H9 (cell line): ENCODE measurements around the gene PRUNE2. TPM values are rescaled to one million over a fixed set of nuclear protein-coding genes. Genes with fewer than 3 reads are reported as not detected.

Source experiments
- DNase-seq: peaks from one replicate; pipeline ENCODE4 v3.0.0-alpha.2; 2017
- H2AFZ ChIP-seq: one replicate; pipeline ENCODE4 v1.6.1; 2013; ENCODE audit warnings: mild to moderate bottlenecking, low read length, control low read depth, moderate library complexity
- H2AK5ac ChIP-seq: 2 replicates; pipeline ENCODE4 v1.6.1; 2013; ENCODE audit warnings: low read length, control low read depth, mixed read lengths; ENCODE audit not compliant: insufficient read length
- H2BK120ac ChIP-seq: one replicate; pipeline ENCODE4 v1.6.1; 2013; ENCODE audit warnings: low read depth, mild to moderate bottlenecking, low read length, control low read depth, inconsistent platforms; ENCODE audit not compliant: poor library complexity, severe bottlenecking
- H2BK12ac ChIP-seq: 2 replicates; pipeline ENCODE4 v1.6.1; 2013; ENCODE audit warnings: low read length, control low read depth, mixed read lengths, low read depth; ENCODE audit not compliant: insufficient read length
- H2BK15ac ChIP-seq: 2 replicates; pipeline ENCODE4 v1.6.1; 2013; ENCODE audit warnings: low read depth, low read length, control low read depth
- H2BK20ac ChIP-seq: one replicate; pipeline ENCODE4 v1.6.1; 2013; ENCODE audit warnings: low read depth, mild to moderate bottlenecking, low read length, control low read depth, inconsistent platforms; ENCODE audit not compliant: poor library complexity, severe bottlenecking
- H2BK5ac ChIP-seq: 2 replicates; pipeline ENCODE4 v1.6.1; 2013; ENCODE audit warnings: low read length, control low read depth, mixed read lengths; ENCODE audit not compliant: insufficient read length
- H3K14ac ChIP-seq: 2 replicates; pipeline ENCODE4 v1.6.1; 2013; ENCODE audit warnings: low read length, control low read depth; ENCODE audit not compliant: insufficient read depth
- H3K18ac ChIP-seq: 2 replicates; pipeline ENCODE4 v1.6.1; 2013; ENCODE audit warnings: low read depth, mild to moderate bottlenecking, mixed read lengths, low read length, control low read depth; ENCODE audit not compliant: insufficient read length
- H3K23ac ChIP-seq: 2 replicates; pipeline ENCODE4 v1.6.1; 2013; ENCODE audit warnings: low read length, control low read depth, mixed read lengths, low read depth; ENCODE audit not compliant: insufficient read length
- H3K23me2 ChIP-seq: 2 replicates; pipeline ENCODE4 v1.6.1; 2013; ENCODE audit warnings: low read depth, mild to moderate bottlenecking, mixed read lengths, low read length, control low read depth; ENCODE audit not compliant: insufficient read length, poor library complexity, severe bottlenecking
- H3K27ac ChIP-seq: 2 replicates; pipeline ENCODE4 v1.5.1; 2013; ENCODE audit warnings: low read length, control low read depth, mixed read lengths, low read depth; ENCODE audit not compliant: insufficient read length
- H3K27me3 ChIP-seq: 2 replicates; pipeline ENCODE4 v1.6.1; 2013; ENCODE audit warnings: low read length, control low read depth, inconsistent platforms; ENCODE audit not compliant: insufficient read depth
- H3K4ac ChIP-seq: 2 replicates; pipeline ENCODE4 v1.6.1; 2013; ENCODE audit warnings: low read depth, mild to moderate bottlenecking, control low read depth, inconsistent platforms, low read length, moderate library complexity
- H3K4me1 ChIP-seq: 2 replicates; pipeline ENCODE4 v1.6.1; 2013; ENCODE audit warnings: low read length, control low read depth, inconsistent platforms; ENCODE audit not compliant: insufficient read depth
- H3K4me2 ChIP-seq: 2 replicates; pipeline ENCODE4 v1.6.1; 2013; ENCODE audit warnings: low read length, control low read depth, mixed read lengths; ENCODE audit not compliant: insufficient read length, insufficient read depth
- H3K56ac ChIP-seq: 2 replicates; pipeline ENCODE4 v1.6.1; 2013; ENCODE audit warnings: low read depth, mild to moderate bottlenecking, mixed read lengths, low read length, control low read depth; ENCODE audit not compliant: insufficient read length
- H3K79me1 ChIP-seq: 2 replicates; pipeline ENCODE4 v1.6.1; 2013; ENCODE audit warnings: low read depth, mild to moderate bottlenecking, moderate library complexity, low read length, control low read depth, inconsistent platforms; ENCODE audit not compliant: insufficient read depth, poor library complexity, severe bottlenecking
- H3K79me2 ChIP-seq: 2 replicates; pipeline ENCODE4 v1.6.1; 2013; ENCODE audit warnings: low read length, control low read depth, inconsistent platforms; ENCODE audit not compliant: insufficient read depth
- H3K9ac ChIP-seq: 2 replicates; pipeline ENCODE4 v1.6.1; 2013; ENCODE audit warnings: low read length, control low read depth, mixed read lengths; ENCODE audit not compliant: insufficient read length; ENCODE audit errors: extremely low read depth
- H3K9me3 ChIP-seq: one replicate; pipeline ENCODE4 v1.6.1; 2013; ENCODE audit warnings: low read depth, low read length, inconsistent platforms; ENCODE audit not compliant: control insufficient read depth
- H3T11ph ChIP-seq: one replicate; pipeline ENCODE4 v1.6.1; 2013; ENCODE audit warnings: mild to moderate bottlenecking, low read length, control low read depth, inconsistent platforms
- H4K20me1 ChIP-seq: one replicate; pipeline ENCODE4 v1.6.1; 2013; ENCODE audit not compliant: control insufficient read depth, insufficient read length, insufficient read depth
- H4K5ac ChIP-seq: 2 replicates; pipeline ENCODE4 v1.6.1; 2013; ENCODE audit warnings: low read depth, mild to moderate bottlenecking, mixed read lengths, low read length, control low read depth; ENCODE audit not compliant: insufficient read length
- H4K8ac ChIP-seq: replicated peaks from 2 replicates; pipeline ENCODE4 v1.6.1; 2013; ENCODE audit warnings: low read length, control low read depth, mixed read lengths, low read depth; ENCODE audit not compliant: insufficient read length
- H4K91ac ChIP-seq: 2 replicates; pipeline ENCODE4 v1.6.1; 2013; ENCODE audit warnings: low read depth, mild to moderate bottlenecking, moderate library complexity, mixed read lengths, low read length, control low read depth; ENCODE audit not compliant: insufficient read length
- H3K27ac Mint-ChIP-seq, 3 experiments: 2 replicates in 2 of 3; 3 replicates in 1 of 3; pipeline ENCODE4 v1.8.0; 2020 to 2021; ENCODE audit warnings: mixed read lengths in 3 of 3, mild to moderate bottlenecking in 1 of 3, moderate library complexity in 1 of 3
- H3K27me3 Mint-ChIP-seq: 2 replicates; pipeline ENCODE4 v1.8.0; 2021; ENCODE audit warnings: low read depth, mild to moderate bottlenecking, moderate library complexity, mixed read lengths
- H3K36me3 Mint-ChIP-seq, 3 experiments: 2 replicates in 2 of 3; 3 replicates in 1 of 3; pipeline ENCODE4 v1.8.0; 2020 to 2021; ENCODE audit warnings: low read depth in 3 of 3, mixed read lengths in 3 of 3; ENCODE audit not compliant: insufficient read depth in 1 of 3
- H3K4me1 Mint-ChIP-seq, 2 experiments: 2 replicates each; pipeline ENCODE4 v1.8.0; 2020; ENCODE audit warnings: mixed read lengths in 2 of 2
- H3K4me3 Mint-ChIP-seq, 2 experiments: 2 replicates in 1 of 2; 3 replicates in 1 of 2; pipeline ENCODE4 v1.8.0; 2020 to 2021; ENCODE audit warnings: mild to moderate bottlenecking in 2 of 2, mixed read lengths in 2 of 2, moderate library complexity in 1 of 2
- H3K9me3 Mint-ChIP-seq, 2 experiments: 2 replicates in 1 of 2; 3 replicates in 1 of 2; pipeline ENCODE4 v1.8.0; 2020; ENCODE audit warnings: mild to moderate bottlenecking in 2 of 2, mixed read lengths in 2 of 2, moderate library complexity in 1 of 2
- WGBS: extraction: QIAGEN DNeasy Blood & Tissue Kit; methylation state at CpG from one replicate; pipeline ENCODE4 v1.1.7; 2013; ENCODE audit warnings: missing lambda C conversion rate, low lambda C conversion rate, mixed read lengths; ENCODE audit not compliant: insufficient read length; ENCODE audit errors: extremely low coverage; 5-methylcytosine and 5-hydroxymethylcytosine counted together
- total RNA-seq: library from RNA; stranded (reverse); gene quantifications from 2 replicates; pipeline ENCODE4 v1.2.1, GENCODE V29; 2021
- TF ChIP-seq, protein P1 (sequence below): fragments of 200-600 bp; sonication (generic); conservative IDR thresholded peaks from 3 replicates; pipeline ENCODE4 v1.8.0; 2021; ENCODE audit warnings: antibody characterized with exemption, mild to moderate bottlenecking

PRUNE2 gene
- total RNA-seq, 1 experiment from 2014 or later, result 12.1 TPM

DNA sequence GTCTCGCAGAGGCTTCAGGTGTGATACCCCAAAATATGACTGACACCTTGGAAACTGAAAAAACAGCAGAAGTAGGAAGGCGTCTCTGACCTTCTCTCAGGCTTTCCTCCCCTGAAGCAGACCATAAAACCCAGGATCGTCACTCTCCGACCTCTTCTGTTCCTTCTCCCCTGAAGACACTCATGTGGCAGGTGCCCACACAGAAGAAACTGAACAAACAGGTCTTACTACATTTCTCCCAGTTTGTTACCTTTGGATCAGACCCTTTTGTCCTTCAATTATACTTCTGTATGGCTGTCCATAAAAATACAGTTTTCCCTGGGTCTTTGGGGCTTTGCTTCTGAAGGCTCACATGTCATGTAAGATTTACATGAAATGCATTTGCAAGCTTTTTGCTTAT is 10.3 kb upstream of the PRUNE2 start:
- Histone ChIP-seq H3K27me3 (no peaks in the 10 kb centered on the region), H2BK5ac (no peak overlapping the region), H4K20me1 (no peaks in the 10 kb centered on the region), H3K4me2 (no peak overlapping the region), H3K4me1 (peaks cover 4% of the 10 kb centered on the region; the same call in 1 of the 2 replicates), H3K14ac (no peak overlapping the region), H3K4ac (no peak overlapping the region), H3K23me2 (no peaks in the 10 kb centered on the region), H2BK15ac (no peak overlapping the region), H3K79me2 (no peaks in the 10 kb centered on the region), H3K18ac (no peak overlapping the region), H3K9ac (no peak overlapping the region), H4K5ac (no peak overlapping the region), H2AFZ (no peak overlapping the region), H3T11ph (no peak overlapping the region), H2BK120ac (no peak overlapping the region), H2BK12ac (no peak overlapping the region), H3K79me1 (no peaks in the 10 kb centered on the region), H2AK5ac (no peak overlapping the region), H4K8ac (no peak overlapping the region), H3K56ac (no peak overlapping the region), H4K91ac (no peak overlapping the region), H3K27ac (no peak overlapping the region), H3K23ac (no peak overlapping the region), H3K9me3 (no peaks in the 10 kb centered on the region), H2BK20ac (no peak overlapping the region)
- Mint-ChIP-seq H3K27ac (no peak overlapping the region), H3K9me3 (no peaks in the 10 kb centered on the region), H3K4me3 (no peak overlapping the region), H3K27me3 (no peaks in the 10 kb centered on the region), H3K4me1 (peaks cover 8 to 16% of the 10 kb centered on the region in 2 experiments), H3K36me3 (peaks cover 0 to 2% (median 0%) of the 10 kb centered on the region in 3 experiments; a peak in 1 of 7 replicates)
- no CpG with 5 or more reads among the region's 4 CpGs for WGBS
- no peak for DNase-seq
- TF ChIP-seq, protein P1, sequence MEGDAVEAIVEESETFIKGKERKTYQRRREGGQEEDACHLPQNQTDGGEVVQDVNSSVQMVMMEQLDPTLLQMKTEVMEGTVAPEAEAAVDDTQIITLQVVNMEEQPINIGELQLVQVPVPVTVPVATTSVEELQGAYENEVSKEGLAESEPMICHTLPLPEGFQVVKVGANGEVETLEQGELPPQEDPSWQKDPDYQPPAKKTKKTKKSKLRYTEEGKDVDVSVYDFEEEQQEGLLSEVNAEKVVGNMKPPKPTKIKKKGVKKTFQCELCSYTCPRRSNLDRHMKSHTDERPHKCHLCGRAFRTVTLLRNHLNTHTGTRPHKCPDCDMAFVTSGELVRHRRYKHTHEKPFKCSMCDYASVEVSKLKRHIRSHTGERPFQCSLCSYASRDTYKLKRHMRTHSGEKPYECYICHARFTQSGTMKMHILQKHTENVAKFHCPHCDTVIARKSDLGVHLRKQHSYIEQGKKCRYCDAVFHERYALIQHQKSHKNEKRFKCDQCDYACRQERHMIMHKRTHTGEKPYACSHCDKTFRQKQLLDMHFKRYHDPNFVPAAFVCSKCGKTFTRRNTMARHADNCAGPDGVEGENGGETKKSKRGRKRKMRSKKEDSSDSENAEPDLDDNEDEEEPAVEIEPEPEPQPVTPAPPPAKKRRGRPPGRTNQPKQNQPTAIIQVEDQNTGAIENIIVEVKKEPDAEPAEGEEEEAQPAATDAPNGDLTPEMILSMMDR, result no peak
